B cell (primary cell): ENCODE results near the gene H3-3A.

Experiments
- CTCF ChIP-seq: fragments of 200-600 bp; IDR thresholded peaks from one replicate; pipeline ENCODE4 v1.8.0; 2022; ENCODE audit warnings: antibody characterized with exemption, mild to moderate bottlenecking
- EZH2 ChIP-seq: IDR thresholded peaks from 2 replicates; pipeline ENCODE4 v1.6.1; 2012; ENCODE audit warnings: borderline replicate concordance, low read depth, mild to moderate bottlenecking, moderate library complexity, low read length; ENCODE audit not compliant: insufficient read depth, poor library complexity, severe bottlenecking

DNA sequence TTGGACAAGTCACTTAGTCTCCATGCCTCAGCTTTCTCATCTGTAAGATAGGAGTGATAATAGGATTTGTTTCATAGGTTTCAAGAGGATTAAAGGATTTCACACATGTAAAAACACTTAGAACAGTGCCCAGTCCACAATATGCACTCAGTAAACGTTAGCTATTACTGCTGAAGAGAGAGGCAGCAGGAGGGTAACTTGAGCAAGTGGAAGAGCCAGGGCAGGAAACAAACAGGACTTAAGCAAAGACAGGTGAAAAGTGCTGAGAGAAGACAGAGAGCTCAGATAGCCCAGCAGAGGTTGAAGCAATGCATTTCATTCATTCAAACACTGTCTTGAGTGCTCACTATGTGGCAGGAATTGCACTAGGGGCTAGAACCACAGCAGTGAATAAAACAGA lies 21.1 kb upstream of the H3-3A start:
- TF ChIP-seq CTCF (no peak), EZH2 (no peak)
